SH-SY5Y (cell line): Measurements from ENCODE around the gene SERPINA12.

ENCODE experiments used
- GATA2 ChIP-seq: IDR thresholded peaks from 2 replicates; pipeline ENCODE4 v1.6.1; 2011; ENCODE audit warnings: mild to moderate bottlenecking, low read depth, low read length
- GATA3 ChIP-seq: IDR thresholded peaks from 2 replicates; pipeline ENCODE4 v1.6.1; 2011; ENCODE audit warnings: low read depth, mild to moderate bottlenecking, low read length, moderate library complexity

Gene SERPINA12, protein sequence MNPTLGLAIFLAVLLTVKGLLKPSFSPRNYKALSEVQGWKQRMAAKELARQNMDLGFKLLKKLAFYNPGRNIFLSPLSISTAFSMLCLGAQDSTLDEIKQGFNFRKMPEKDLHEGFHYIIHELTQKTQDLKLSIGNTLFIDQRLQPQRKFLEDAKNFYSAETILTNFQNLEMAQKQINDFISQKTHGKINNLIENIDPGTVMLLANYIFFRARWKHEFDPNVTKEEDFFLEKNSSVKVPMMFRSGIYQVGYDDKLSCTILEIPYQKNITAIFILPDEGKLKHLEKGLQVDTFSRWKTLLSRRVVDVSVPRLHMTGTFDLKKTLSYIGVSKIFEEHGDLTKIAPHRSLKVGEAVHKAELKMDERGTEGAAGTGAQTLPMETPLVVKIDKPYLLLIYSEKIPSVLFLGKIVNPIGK

DNA sequence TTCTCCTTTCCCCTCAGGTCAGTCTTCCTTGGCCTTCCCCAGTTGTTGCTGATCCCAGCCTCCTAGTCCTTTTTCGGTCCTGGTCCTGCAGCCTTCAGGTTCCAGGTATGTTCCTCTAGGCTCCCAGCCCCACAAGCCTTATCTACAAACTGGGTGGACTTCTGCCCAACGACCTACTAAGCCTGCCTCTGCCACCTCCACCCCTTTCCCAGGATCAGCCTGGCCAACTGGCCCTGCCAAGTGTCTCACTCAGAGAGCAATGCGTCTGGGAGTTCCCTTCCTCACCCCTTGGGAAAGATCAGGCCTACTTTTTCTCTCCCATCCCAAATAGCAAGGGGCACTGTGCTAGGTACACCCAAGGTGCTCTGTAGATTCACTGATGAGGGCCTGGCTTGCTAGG is at the start of gene SERPINA12:
Gene SERPINA12, minus strand, starts transcription at position 114 of the 400 bp plus-strand sequence. CDS start 11,072 bp downstream, outside the sequence.
- TF ChIP-seq GATA3 (no peak), GATA2 (no peak)

DNA sequence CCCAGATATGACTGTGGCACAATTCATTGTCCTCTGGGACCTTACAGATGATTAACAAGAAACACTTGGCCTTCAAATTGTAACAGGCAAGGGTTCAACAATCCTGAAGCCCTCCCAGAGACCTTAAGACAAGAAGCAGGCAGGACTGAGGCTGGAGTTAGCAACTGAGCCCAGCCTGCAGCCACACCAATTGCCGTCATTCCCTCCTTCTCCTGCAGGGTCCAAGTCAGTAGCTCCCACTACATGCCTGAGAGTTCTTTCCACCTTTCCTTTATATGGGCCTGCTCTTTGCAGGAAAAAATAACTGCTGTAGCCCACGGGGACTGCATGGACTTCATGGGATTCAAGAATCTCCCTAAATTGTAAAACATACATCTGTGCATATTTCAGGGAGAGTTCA is 49.6 kb upstream of the SERPINA12 start:
- TF ChIP-seq GATA2 (no peak), GATA3 (no peak)

DNA sequence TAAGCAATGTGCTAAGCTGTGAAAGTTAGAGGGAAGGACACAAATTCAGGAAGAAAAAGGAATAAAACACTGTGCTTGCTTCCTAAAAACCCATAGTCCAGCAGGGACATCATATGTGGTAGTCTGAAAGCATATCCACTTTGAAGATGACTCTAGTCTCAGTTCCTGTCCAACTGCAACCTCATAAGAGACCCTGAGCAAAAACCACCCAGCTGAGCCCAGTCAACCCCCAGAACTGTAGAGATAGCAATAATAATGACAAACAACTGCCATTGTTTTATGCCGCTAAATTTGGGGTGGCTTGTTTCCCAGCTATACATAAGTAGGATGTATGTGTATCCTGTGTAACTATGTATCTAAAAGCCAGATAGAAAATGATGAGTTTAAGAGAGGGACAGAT is 48.1 kb upstream of the SERPINA12 start:
- TF ChIP-seq GATA2 (no peak), GATA3 (no peak)

DNA sequence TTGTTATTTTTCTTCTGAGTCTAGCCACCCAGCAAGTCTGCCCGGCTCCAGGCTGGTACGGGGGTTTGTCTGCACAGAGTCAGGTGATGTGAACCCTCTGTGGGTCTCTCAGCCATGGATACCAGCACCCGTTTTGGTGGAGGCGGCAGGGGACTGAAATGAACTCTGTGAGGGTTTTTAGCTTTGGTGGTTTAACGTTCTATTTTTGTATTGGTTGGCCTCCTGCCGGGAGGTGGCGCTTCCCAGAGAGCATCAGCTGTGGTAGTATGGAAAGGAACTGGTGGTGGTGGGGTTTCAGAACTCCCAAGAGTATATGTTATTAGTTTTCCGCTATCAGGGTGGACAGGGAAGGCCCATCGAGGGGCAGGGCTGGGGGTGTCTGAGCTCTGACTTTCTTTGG is 46.7 kb upstream of the SERPINA12 start:
- TF ChIP-seq GATA2, result no peak
- TF ChIP-seq GATA3, result no peak

DNA sequence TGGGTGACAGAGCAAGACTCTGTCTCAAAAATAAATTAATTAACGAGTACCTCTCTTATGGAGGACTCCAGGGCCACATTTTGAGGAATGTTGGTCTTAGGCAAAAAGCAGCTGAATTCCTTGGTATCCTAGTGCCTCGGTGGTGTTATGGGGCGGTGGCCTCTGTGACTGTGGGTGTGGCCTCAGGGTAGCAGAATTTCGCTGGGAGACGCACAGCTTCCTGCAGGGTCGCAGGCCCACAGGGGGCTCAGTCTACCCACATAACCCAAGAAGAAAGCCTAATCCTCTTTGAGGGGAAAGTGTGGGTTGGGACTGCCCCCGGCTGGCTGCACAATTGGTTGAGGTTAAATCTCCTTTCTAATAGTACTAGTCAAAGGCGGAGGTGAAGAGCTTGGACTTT is 40.8 kb upstream of the SERPINA12 start:
- TF ChIP-seq GATA2 (no peak), GATA3 (no peak)

DNA sequence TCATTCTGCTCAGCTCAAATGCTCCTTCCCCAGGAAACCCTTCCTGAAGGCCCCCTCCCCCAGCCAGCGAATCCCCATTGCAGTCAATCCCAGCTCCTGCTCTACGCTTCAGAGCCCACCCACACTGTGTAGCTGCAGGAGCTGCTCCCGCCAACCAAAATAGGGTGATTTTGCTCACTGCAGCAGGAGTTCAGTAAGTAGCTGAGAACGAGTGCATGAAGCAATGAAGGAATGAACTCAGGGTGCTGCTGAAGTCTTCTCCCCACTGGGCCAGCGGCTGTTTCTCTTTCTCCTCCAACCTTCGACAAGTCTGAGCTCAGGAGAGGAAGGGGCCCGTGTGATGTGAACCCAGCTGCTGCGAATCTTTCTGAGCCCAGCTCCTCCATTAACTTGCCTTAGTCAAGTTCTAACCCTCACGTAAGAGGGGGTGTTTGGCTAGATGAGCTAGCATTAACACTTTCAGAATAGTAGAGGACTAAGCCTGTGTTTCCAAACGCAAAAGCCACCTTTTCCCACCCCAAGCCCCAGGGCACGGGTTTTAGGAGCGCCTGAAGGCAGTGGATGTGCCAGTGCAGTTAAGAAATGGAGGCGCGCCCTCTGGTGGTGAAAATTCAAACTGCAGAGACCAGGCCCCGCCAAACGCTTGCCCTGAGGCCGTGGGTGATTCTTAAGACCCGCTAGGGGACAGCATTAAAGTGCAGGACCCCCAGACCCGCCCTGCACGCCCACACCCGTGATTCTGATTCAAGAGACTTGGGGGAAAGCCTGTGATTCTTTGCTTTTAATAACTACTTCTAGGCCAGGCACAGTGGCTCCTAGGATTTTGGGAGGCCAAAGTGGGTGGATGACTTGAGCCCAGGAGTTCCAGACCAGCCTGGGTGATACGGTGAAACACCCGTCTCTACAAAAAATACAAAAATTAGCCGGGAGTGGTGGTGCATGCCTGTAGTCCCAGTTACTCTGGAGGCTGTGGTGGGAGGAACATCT is 40.0 kb upstream of the SERPINA12 start:
- TF ChIP-seq GATA3 (no peak), GATA2 (no peak)

DNA sequence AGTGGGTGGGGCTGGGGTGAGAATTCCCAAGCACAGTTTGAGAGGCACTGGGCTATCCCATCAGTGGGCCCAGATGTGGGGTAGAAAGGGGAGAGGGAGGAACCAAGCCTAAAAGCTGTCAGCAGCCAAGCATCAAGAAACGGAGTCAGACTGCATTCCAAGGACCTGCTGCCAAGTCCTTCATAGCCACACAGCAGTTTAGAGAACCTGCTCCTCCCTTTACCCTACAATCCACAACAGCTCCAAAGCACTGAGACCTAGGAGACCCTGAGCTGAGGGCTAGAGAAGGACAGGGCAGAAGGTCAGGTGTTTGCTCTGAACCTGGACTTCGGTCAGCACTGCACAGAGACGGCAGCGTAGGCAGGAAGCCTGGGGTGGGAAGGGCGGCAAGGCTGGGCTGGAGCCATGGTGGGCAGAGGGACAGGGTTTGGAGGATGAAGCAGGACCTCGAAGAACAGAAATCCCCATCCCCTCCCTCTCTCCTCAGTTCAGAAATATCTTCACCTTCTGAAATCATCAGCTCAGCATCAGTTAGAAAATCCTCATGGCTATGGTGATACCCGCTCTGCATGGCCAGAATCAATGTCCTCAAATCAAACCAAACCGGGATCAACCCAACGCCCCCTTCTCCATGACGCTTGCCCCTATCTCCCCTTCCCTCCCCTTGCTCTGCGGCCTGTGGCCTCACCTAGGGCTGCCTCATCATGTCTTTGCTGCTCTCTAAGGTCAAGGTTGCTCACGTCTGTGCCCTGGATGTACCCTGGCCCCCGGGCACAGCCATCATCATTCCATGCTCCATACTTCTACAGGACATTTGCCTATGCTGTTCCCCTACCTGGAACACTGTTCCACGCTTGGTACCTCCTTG is 39.1 kb upstream of the SERPINA12 start:
- TF ChIP-seq GATA2 (no peak), GATA3 (no peak)

DNA sequence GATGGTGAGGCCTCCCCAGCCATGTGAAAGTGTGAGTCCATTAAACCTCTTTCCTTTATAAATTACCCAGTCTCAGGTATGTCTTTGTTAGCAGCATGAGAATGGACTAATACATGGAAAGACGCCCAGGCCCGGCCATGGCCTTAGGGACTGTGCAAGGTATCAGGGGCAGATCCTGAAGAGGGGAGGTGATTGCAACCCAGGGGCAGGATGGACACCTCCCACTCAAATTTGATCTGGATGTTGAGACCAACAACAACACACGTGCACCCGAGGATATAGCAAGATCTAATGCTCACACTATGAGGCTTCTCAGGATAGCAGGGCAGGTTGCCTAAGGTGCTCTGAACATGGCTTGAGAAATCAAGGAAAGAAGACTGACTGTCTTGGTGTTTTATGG is 38.5 kb upstream of the SERPINA12 start:
- TF ChIP-seq GATA3 (no peak), GATA2 (no peak)

DNA sequence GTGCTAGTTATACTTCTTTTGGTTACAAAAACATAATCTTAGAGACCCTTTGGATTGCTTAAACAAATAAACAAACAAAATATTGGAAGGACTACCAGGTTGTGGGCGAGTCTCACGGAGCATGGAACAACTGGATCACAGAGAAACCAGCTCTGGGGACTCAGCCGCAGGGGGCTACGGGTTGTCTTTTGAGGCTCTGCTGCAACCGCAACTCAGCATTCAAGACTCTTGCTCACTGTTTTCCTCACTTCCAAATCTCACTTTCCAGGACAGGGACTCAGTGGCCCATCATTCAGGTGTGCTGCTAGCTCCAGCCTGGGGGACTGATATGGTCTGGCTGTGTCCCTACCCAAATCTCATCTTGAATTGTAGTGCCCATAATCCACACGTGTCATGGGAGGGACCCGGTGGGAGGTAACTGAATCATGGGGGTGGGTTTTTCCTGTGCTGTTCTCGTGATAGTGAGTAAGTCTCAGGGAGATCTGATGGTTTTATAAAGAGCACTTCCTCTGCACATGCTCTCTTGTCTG is 37.9 kb upstream of the SERPINA12 start:
- TF ChIP-seq GATA3, result no peak
- no peak for TF ChIP-seq GATA2

DNA sequence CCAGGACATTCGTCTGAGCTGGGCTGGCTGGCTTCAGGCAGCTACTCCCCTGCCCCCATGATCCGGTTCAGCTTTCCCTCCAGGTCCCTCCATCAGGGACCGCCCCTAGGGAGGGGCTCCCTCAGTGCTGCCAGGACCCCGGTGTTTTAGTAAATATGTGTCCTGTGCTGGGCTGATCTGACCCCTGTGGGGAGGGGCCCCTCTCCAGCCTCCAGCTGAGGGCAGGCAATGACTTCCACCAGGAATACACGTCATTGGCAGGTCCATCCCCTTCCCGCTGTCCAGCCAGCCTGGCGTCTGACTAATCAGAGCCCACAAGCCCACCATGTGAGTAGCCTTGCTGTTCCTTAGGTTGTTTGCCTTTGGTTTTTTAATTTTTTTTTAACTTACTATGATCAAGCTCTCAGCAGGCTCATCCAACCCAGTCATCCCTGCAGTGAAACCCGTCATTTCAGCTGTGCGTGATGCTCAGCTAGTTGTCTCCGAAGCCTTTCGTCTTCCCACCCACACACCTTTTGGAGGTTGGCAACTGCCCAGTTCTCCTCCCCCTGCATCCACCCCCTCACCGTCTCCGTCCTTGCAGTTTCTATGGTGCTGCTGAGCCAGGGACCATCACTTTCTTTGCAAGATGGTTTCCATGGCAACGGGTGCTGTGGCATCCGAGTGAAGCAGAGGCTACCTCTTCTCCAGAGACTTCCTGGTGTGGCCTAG is 36.0 kb upstream of the SERPINA12 start:
- TF ChIP-seq GATA3 (no peak), GATA2 (no peak)

DNA sequence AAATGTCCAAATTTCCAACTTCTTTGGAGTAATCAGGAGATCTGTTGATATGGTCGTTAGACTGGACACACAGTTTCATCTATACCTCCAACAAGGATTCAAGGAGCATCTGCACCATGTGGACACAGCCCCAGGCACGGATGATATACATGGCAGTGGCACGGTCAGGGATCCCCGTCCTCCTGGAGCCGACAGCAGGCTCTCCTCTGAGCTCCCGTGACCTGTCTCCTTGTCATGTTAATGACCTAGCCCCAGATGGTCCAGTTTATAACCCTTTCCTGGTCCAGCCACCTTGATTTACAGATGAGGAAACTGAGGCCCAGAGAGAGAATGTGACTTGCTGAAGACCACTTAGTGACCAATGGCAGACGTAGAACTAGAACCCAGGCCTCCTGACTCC is 35.5 kb upstream of the SERPINA12 start:
- TF ChIP-seq GATA3, result no peak

DNA sequence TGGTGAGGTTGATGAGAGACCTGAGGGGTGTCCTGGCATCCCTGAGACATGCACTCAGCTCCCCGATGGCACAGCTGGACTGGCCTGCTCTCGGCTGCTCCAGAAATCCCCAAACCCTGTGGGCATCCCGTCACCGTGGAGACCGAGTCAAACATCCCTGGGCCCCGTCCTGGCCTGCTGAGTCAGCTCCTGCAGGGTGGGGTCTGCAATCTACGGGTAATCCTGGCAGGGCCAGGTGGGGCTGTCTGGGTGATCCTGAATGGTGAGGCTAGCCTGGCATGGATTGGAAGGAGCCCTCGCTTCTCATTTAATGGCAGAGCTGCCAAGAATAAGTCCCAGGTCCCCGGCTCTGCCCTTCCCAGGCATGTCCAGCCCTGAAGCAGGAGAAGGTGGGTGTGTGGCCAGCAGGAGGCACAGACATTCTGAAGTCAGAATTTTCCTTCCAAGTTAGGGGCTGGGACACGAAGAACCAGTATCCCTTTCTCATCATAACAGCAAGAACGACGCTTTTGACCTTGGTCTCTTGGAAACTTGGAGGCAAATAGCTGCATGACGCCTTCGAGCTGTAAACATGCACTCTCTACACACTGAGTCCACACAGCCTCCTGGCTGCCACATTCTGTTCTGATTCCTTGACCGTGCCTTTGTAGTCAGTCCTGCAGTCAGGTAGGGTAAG is 34.3 kb upstream of the SERPINA12 start:
- TF ChIP-seq GATA3 (no peak), GATA2 (no peak)
